Neuron (in vitro differentiated cells): ENCODE results near the gene PRRC2B.
"Not testable (repeated sequence)": the region's sequence is repeated elsewhere in the genome, so short reads cannot be mapped to it uniquely, and the experiment has no call there.

Experiments
- H2AFZ ChIP-seq: one replicate; pipeline ENCODE4 v1.6.1; 2013; ENCODE audit warnings: low read depth, mild to moderate bottlenecking, inconsistent platforms, low read length, moderate library complexity
- H3K27me3 ChIP-seq: one replicate; pipeline ENCODE4 v1.6.1; 2013; ENCODE audit warnings: low read length; ENCODE audit not compliant: insufficient read depth
- H3K36me3 ChIP-seq: one replicate; pipeline ENCODE4 v1.6.1; 2013; ENCODE audit warnings: low read length; ENCODE audit not compliant: insufficient read depth
- H3K4me1 ChIP-seq: one replicate; pipeline ENCODE4 v1.6.1; 2013; ENCODE audit warnings: low read length; ENCODE audit not compliant: insufficient read depth
- H3K4me3 ChIP-seq: 2 replicates; pipeline ENCODE4 v1.5.1; 2013; ENCODE audit warnings: mild to moderate bottlenecking, low read length, moderate library complexity
- H3K9me3 ChIP-seq: one replicate; pipeline ENCODE4 v1.6.1; 2013; ENCODE audit warnings: low read length

Gene PRRC2B

GRCh38 chr9:131530920-131531832, 137.3 kb downstream of the PRRC2B start, which contains the start of gene UCK1:
TSS of gene UCK1 (minus strand) at chr9:131531263. CDS start at chr9:131531174, 89 bp downstream.
- H2AFZ ChIP-seq: peak within 1 kb of the TSS; percentile 93

DNA sequence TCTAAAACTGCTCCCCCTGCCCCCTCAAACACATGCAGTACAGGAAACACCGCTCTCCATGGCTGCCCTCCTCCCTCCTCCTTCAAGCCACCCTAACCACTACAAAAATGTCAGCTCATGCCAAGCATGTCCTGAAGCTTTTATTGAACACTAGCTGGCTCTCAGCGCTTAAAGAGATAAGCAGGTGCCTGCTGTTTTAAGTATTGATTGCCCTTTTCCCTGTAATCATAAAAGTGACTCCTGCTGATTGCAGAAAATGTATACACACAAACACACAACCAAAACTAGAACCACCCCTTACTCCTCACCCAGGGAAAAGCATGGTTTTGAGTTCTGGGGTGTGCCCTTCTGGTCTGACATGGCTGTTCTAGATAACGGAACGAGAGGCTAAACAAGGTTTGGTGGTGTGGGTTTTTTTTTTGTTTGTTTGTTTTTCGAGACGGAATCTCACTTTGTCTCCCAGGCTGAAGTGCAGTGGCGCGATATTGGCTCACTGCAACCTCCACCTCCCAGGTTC, 140.9 kb downstream of the PRRC2B start:
- H3K36me3 ChIP-seq: peaks cover 2% of the 10 kb centered on the region
- H3K4me1 ChIP-seq: peaks cover 8% of the 10 kb centered on the region
- H3K9me3 ChIP-seq: no peaks in the 10 kb centered on the region
- H3K4me3 ChIP-seq: no peak overlapping the region
- H2AFZ ChIP-seq: no peak overlapping the region
- no peaks in the 10 kb centered on the region for H3K27me3 ChIP-seq

More at GRCh38 chr9:131530920-131531832, 137.3 kb downstream of the PRRC2B start, which contains the start of gene UCK1:
- Histone ChIP-seq H3K4me3 (peak within 1 kb of the TSS; percentile 53), H3K4me1 (peaks cover 11% of the 10 kb centered on the region), H3K9me3 (no peaks in the 10 kb centered on the region), H3K36me3 (peaks cover 35% of the 10 kb centered on the region), H3K27me3 (no peaks in the 10 kb centered on the region)

DNA sequence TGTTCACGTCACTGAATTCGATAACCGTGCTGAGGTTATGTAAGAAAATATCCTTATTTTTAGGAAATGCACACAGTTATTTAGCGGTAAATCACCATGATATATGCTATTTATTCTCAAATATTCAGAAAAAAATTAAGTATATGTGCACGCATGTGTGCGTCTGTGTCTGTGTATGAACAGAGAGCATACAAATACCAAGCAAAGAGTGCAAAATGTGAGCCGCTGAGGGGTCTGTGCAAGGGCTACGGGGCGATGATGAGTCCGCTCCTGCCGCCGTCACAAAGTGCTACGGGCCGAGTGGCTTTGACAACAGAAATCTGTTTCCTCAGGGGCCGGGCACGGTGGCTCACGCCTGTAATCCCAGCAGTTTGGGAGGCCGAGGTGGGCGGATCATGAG, 144.1 kb downstream of the PRRC2B start:
- H3K27me3 ChIP-seq: no peaks in the 10 kb centered on the region
- H3K9me3 ChIP-seq: no peaks in the 10 kb centered on the region
- no peaks in the 10 kb centered on the region for H3K4me1 ChIP-seq
- no peaks in the 10 kb centered on the region for H3K36me3 ChIP-seq
- H3K4me3 ChIP-seq: no peak overlapping the region
- no peak overlapping the region for H2AFZ ChIP-seq

DNA sequence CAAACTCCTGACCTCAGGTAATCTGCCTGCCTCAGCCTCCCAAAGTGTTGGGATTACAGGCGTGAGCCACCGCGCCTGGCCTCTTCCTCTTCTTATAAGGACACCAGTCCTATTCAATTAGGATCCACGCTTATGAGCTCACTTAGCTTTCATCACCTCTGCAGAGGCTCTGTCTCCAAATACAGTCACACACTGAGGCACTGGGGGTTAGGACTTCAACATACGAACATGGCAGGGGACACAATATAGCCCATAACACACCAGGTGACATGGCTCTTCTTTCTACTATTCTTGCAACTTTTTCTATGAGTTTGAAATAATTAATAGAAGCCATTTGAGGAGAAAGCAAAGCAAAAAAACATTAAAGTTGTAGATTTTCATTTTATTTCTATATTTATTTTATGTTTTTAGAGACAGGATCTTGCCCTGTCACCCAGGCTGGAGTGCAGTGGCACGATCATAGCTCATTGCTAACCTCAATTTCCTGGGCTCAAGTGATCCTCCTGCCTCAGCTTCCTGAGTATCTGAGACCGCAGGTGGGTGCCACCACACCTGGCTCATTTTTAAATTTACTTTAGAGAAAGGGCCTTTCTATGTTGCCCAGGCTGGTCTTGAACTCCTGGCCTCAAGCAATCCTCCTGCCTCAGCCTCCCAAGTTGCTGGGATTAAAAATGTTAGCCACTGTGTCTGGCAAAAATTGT, 145.5 kb downstream of the PRRC2B start:
- H3K4me1 ChIP-seq: no peaks in the 10 kb centered on the region

GRCh38 chr9:131543141-131543540, 149.3 kb downstream of the PRRC2B start:
- Histone ChIP-seq H3K4me3 (no peak overlapping the region), H2AFZ (no peak overlapping the region), H3K36me3 (no peaks in the 10 kb centered on the region)

More for the DNA sequence above, 145.5 kb downstream of the PRRC2B start:
- Histone ChIP-seq H3K4me3 (no peak overlapping the region), H3K36me3 (no peaks in the 10 kb centered on the region), H3K9me3 (peaks cover 6% of the 10 kb centered on the region), H3K27me3 (no peaks in the 10 kb centered on the region), H2AFZ (no peak overlapping the region)

GRCh38 chr9:131545003-131545785, 151.3 kb downstream of the PRRC2B start, which contains the start of gene PRRT1B:
TSS of gene PRRT1B (plus strand) at chr9:131545523. CDS start at chr9:131545616, 93 bp downstream.
- no peaks in the 10 kb centered on the region for H3K36me3 ChIP-seq
- peaks cover 11% of the 10 kb centered on the region for H3K9me3 ChIP-seq
- no peaks in the 10 kb centered on the region for H3K27me3 ChIP-seq
- H2AFZ ChIP-seq: no peak within 1 kb of the TSS
- H3K4me3 ChIP-seq: no peak within 1 kb of the TSS
- no peaks in the 10 kb centered on the region for H3K4me1 ChIP-seq

More at GRCh38 chr9:131543141-131543540, 149.3 kb downstream of the PRRC2B start:
- Histone ChIP-seq H3K4me1 (no peaks in the 10 kb centered on the region), H3K27me3 (no peaks in the 10 kb centered on the region), H3K9me3 (peaks cover 11% of the 10 kb centered on the region)

- H2AFZ ChIP-seq: no peak overlapping the region
- H3K4me1 ChIP-seq: no peaks in the 10 kb centered on the region
- H3K4me3 ChIP-seq: no peak overlapping the region
- peaks cover 11% of the 10 kb centered on the region for H3K9me3 ChIP-seq
- no peaks in the 10 kb centered on the region for H3K36me3 ChIP-seq
- H3K27me3 ChIP-seq: no peaks in the 10 kb centered on the region
These were observed 152.0 kb downstream of the PRRC2B start for GRCh38 chr9:131545786-131546335.

DNA sequence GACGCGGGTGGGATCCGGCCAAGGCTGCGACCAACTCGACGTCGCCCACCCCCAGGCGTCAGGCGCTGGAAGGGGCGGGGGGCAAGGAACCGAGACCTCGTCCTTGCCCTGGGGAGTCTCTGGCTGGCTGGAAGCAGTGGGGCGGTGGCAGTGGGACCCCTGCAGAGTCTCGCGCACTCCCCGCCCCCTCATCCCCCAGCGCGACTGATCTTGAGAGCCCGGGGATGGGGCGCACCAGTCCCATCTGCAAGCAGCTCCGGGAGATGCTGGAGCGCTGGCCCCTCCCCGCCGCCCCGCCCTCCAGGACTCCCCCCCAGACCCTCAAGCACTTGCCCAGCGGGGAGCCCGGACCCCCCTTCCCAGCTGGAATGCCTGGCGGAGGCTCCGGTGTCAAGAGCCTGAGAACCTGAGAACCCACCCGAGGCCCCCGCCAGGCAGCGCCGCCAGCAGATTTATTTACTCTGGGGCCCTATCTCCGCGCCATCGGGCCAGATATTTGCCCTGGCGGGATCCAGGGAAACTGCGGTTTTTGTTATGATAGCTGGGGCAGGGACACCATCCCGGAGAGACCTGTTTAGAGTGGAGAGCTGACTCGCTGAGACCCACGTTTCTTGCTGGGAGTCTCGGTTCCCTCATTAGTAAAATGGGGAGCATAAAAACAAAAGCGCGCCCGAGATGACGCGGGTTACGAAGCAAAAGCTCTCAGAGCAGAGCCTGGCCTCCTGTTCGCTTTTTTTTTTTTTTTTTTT, 152.6 kb downstream of the PRRC2B start:
- Histone ChIP-seq H3K4me1 (no peaks in the 10 kb centered on the region), H3K27me3 (no peaks in the 10 kb centered on the region), H3K4me3 (no peak overlapping the region), H2AFZ (peak overlapping the region; percentile 48), H3K36me3 (no peaks in the 10 kb centered on the region), H3K9me3 (peaks cover 11% of the 10 kb centered on the region)

GRCh38 chr9:131549186-131549585, 155.3 kb downstream of the PRRC2B start:
- H3K4me3 ChIP-seq, H2AFZ ChIP-seq, H3K4me1 ChIP-seq, H3K36me3 ChIP-seq, H3K27me3 ChIP-seq: not testable (repeated sequence)
- H3K9me3 ChIP-seq: peaks cover 13% of the 10 kb centered on the region
